HCT116 (cell line): ENCODE data around the gene SMAD2. TPM values are rescaled to one million over a fixed set of nuclear protein-coding genes. Genes with fewer than 3 reads are reported as not detected.
"Not testable (repeated sequence)": the region's sequence is repeated elsewhere in the genome, so short reads cannot be mapped to it uniquely, and the experiment has no call there.

Source experiments
- ATAC-seq: fragments of 200-7000 bp; cut with Tn5 transposase; 2 replicates; pipeline ENCODE4 v1.9.1; 2020; ENCODE audit warnings: mild to moderate bottlenecking, moderate library complexity
- BruUV-seq: library from RNA; stranded (reverse); fragments of 400-500 nt; replicated peaks from 2 replicates; lab custom pipeline; 2021; lab: Mats Ljungman, UMichigan
- CTCF ChIA-PET: fragments of 300-600 bp; sonication (Branson Sonifier 250); formaldehyde crosslinking; loops from one replicate; lab custom pipeline; 2021; ENCODE audit warnings: antibody characterized with exemption; lab: Charles Lee
- POLR2A ChIA-PET: fragments of 300-600, 350-600 bp; sonication (Branson Sonifier 250); formaldehyde crosslinking; loops from one replicate; lab custom pipeline; 2021; ENCODE audit warnings: antibody characterized with exemption; lab: Charles Lee
- RAD21 ChIA-PET, 2 experiments: fragments of 300-600 bp; sonication (Branson Sonifier 250); formaldehyde crosslinking; loops; one replicate each; lab custom pipeline; 2023; ENCODE audit warnings: low total read pairs in 2 of 2; ENCODE audit not compliant: uncharacterized antibody in 2 of 2, unreplicated experiment in 2 of 2, low non-redundant PET in 1 of 2; lab: Charles Lee
- DNase-seq: peaks from one replicate; pipeline ENCODE4 v3.0.0-alpha.2; 2010; ENCODE audit warnings: low read depth, low spot score
- H2AFZ ChIP-seq: fragments of 200-600 bp; shearing (Covaris generic), sonication (generic); 2 replicates; pipeline ENCODE4 v1.6.1; 2017; ENCODE audit warnings: low read depth, mixed run types, mixed read lengths, antibody characterized with exemption, low read length; ENCODE audit not compliant: poor library complexity, severe bottlenecking
- H3K27ac ChIP-seq: 2 replicates; pipeline ENCODE4 v1.5.1; 2012; ENCODE audit warnings: low read depth, low read length
- H3K27me3 ChIP-seq: fragments of 200-600 bp; sonication (generic); 2 replicates; pipeline ENCODE4 v1.6.1; 2016; ENCODE audit warnings: mixed run types, low read length, mixed read lengths; ENCODE audit not compliant: insufficient read depth
- H3K36me3 ChIP-seq, 2 experiments: fragments of 200-500 bp in 1 of 2; fragments of 200-600 bp in 1 of 2; sonication (Bioruptor generic) in 1 of 2; sonication (generic) in 1 of 2; 2 replicates each; pipeline versions ENCODE4 v1.5.1 to v1.6.1; 2014 to 2016; ENCODE audit warnings: low read length in 2 of 2, inconsistent platforms in 1 of 2, mixed read lengths in 1 of 2, mixed run types in 1 of 2; ENCODE audit not compliant: insufficient read depth in 2 of 2, control insufficient read depth in 1 of 2
- H3K4me1 ChIP-seq, 2 experiments: fragments of 200-600 bp in 1 of 2; sonication (generic) in 1 of 2; 2 replicates each; pipeline versions ENCODE4 v1.5.1 to v1.6.1; 2012 to 2017; ENCODE audit warnings: low read length in 2 of 2, inconsistent platforms in 1 of 2, mild to moderate bottlenecking in 1 of 2, mixed read lengths in 1 of 2, mixed run types in 1 of 2, moderate library complexity in 1 of 2; ENCODE audit not compliant: insufficient read depth in 2 of 2, control insufficient read depth in 1 of 2
- H3K4me2 ChIP-seq: fragments of 200-600 bp; sonication (generic); 2 replicates; pipeline ENCODE4 v1.6.1; 2017; ENCODE audit warnings: mixed run types, low read length, mixed read lengths
- H3K4me3 ChIP-seq, 2 experiments: fragments of 200-600 bp in 1 of 2; sonication (generic) in 1 of 2; replicated peaks in 1 of 2; 2 replicates each; pipeline ENCODE4 v1.5.1; 2011 to 2016; ENCODE audit warnings: low read length in 2 of 2, control low read depth in 1 of 2, low read depth in 1 of 2, mild to moderate bottlenecking in 1 of 2, mixed read lengths in 1 of 2, mixed run types in 1 of 2
- H3K79me2 ChIP-seq: fragments of 200-600 bp; sonication (generic); 2 replicates; pipeline ENCODE4 v1.6.1; 2017; ENCODE audit warnings: mild to moderate bottlenecking, mixed run types, low read length, moderate library complexity, mixed read lengths; ENCODE audit not compliant: insufficient read depth
- H3K9ac ChIP-seq: fragments of 200-600 bp; sonication (generic); 2 replicates; pipeline ENCODE4 v1.6.1; 2016; ENCODE audit warnings: low read length, mixed read lengths
- H3K9me2 ChIP-seq: fragments of 200-600 bp; sonication (generic), shearing (Covaris generic); 2 replicates; pipeline ENCODE4 v1.6.1; 2017; ENCODE audit warnings: mixed run types, mild to moderate bottlenecking, moderate library complexity; ENCODE audit not compliant: insufficient read depth
- H3K9me3 ChIP-seq, 2 experiments: fragments of 200-500 bp in 1 of 2; fragments of 200-600 bp in 1 of 2; sonication (Bioruptor generic) in 1 of 2; sonication (generic) in 1 of 2; 2 replicates each; pipeline ENCODE4 v1.6.1; 2014 to 2017; ENCODE audit warnings: low read length in 2 of 2, mixed read lengths in 2 of 2, inconsistent platforms in 1 of 2, low read depth in 1 of 2, mild to moderate bottlenecking in 1 of 2, mixed run types in 1 of 2, moderate library complexity in 1 of 2; ENCODE audit not compliant: control insufficient read depth in 1 of 2, insufficient read depth in 1 of 2
- H4K20me1 ChIP-seq: fragments of 200-600 bp; sonication (generic), shearing (Covaris generic); 2 replicates; pipeline ENCODE4 v1.6.1; 2017; ENCODE audit warnings: mixed run types, mild to moderate bottlenecking, moderate library complexity; ENCODE audit not compliant: insufficient read depth
- CBX3 ChIP-seq: IDR thresholded peaks from 2 replicates; pipeline ENCODE4 v1.6.1; 2012; ENCODE audit warnings: low read depth
- MAX ChIP-seq: IDR thresholded peaks from 2 replicates; pipeline ENCODE4 v1.6.1; 2012
- POLR2A ChIP-seq: IDR thresholded peaks from 2 replicates; pipeline ENCODE4 v1.7.0; 2011; ENCODE audit warnings: borderline replicate concordance; ENCODE audit not compliant: insufficient read depth, insufficient read length; ENCODE audit errors: extremely low read depth
- POLR2AphosphoS5 ChIP-seq: IDR thresholded peaks from 2 replicates; pipeline ENCODE4 v1.6.1; 2011; ENCODE audit warnings: mild to moderate bottlenecking, low read depth, low read length, moderate library complexity
- RAD21 ChIP-seq: IDR thresholded peaks from 2 replicates; pipeline ENCODE4 v1.6.1; 2012; ENCODE audit warnings: low read depth, mild to moderate bottlenecking
- SIN3A ChIP-seq: IDR thresholded peaks from 2 replicates; pipeline ENCODE4 v1.6.1; 2012; ENCODE audit warnings: low read depth
- SP1 ChIP-seq: IDR thresholded peaks from 2 replicates; pipeline ENCODE4 v1.6.1; 2012; ENCODE audit warnings: low read depth
- SRF ChIP-seq: IDR thresholded peaks from 2 replicates; pipeline ENCODE4 v1.6.1; 2012; ENCODE audit warnings: low read depth
- intact Hi-C: fragments of 100-400 bp; cut with micrococcal nuclease; formaldehyde crosslinking; loops from 2 replicates; pipeline ENCODE4 v1.10.0; 2022
- total RNA-seq: library from RNA; stranded (reverse); gene quantifications from one replicate; pipeline ENCODE4 v1.2.1, GENCODE V29; 2021; ENCODE audit not compliant: unreplicated experiment

SMAD2 gene
- total RNA-seq, 1 experiment from 2014 or later, result 130 TPM

- no peak for TF ChIP-seq MAX
- TF ChIP-seq POLR2A, result no peak
- no peak for TF ChIP-seq RAD21
- no peak for TF ChIP-seq SP1
- no peak for TF ChIP-seq SRF
- TF ChIP-seq POLR2AphosphoS5, result no peak
- no peak for TF ChIP-seq SIN3A
- ATAC-seq (no peak), DNase-seq (no peak)
These were observed 33.6 kb upstream of the SMAD2 start for GRCh38 chr18:47964053-47964452.

GRCh38 chr18:47961003-47961402 lies 30.5 kb upstream of the SMAD2 start:
- H2AFZ ChIP-seq, DNase-seq, POLR2A ChIA-PET, H3K4me3 ChIP-seq, H3K9me2 ChIP-seq, H3K27me3 ChIP-seq, H3K4me1 ChIP-seq, H3K4me2 ChIP-seq, H3K36me3 ChIP-seq, ATAC-seq, H3K79me2 ChIP-seq, intact Hi-C loops, RAD21 ChIA-PET, CTCF ChIA-PET, H4K20me1 ChIP-seq, BruUV-seq, H3K9ac ChIP-seq, H3K9me3 ChIP-seq, H3K27ac ChIP-seq: not testable (repeated sequence)
- TF ChIP-seq CBX3, result peak; percentile 58; the same call in 1 of the 2 replicates

More at GRCh38 chr18:47964053-47964452, 33.6 kb upstream of the SMAD2 start:
- Histone ChIP-seq H2AFZ (no peak overlapping the region), H3K4me1 (peaks cover 6 to 8% of the 10 kb centered on the region in 2 experiments; a peak in 2 of 4 replicates), H4K20me1 (no peaks in the 10 kb centered on the region), H3K27me3 (no peaks in the 10 kb centered on the region), H3K36me3 (no peaks in the 10 kb centered on the region), H3K27ac (no peak overlapping the region), H3K9ac (no peak overlapping the region), H3K79me2 (no peaks in the 10 kb centered on the region), H3K9me2 (no peaks in the 10 kb centered on the region), H3K4me2 (no peak overlapping the region), H3K9me3 (peaks cover 5 to 6% of the 10 kb centered on the region in 2 experiments; a peak in 1 of 4 replicates), H3K4me3 (no peak overlapping the region)
- no TSS peak for BruUV-seq
- ChIA-PET RAD21 (no interaction called here), POLR2A (no interaction called here), CTCF (no interaction called here)
- intact Hi-C loops, result no loop called here
